Astrocyte of the spinal cord (primary cell): ENCODE measurements around the gene SELENOW.
"Not testable (repeated sequence)": the region's sequence is repeated elsewhere in the genome, so short reads cannot be mapped to it uniquely, and the experiment has no call there.

Experiments used
- DNase-seq: peaks from one replicate; pipeline ENCODE4 v3.0.0; 2011; ENCODE audit warnings: low read depth, low spot score
- H3K4me3 ChIP-seq: 2 replicates; pipeline ENCODE4 v1.5.1; 2011; ENCODE audit warnings: low read depth, mild to moderate bottlenecking, low read length, moderate library complexity
- in situ Hi-C: cut with HindIII; loops from 2 replicates; pipeline ENCODE4 v1.10.0; 2017; ENCODE audit warnings: low sequenced_read_pairs
- TF ChIP-seq, protein P1 (sequence below): IDR thresholded peaks from 2 replicates; pipeline ENCODE4 v1.5.1; 2012; ENCODE audit warnings: low read depth, mild to moderate bottlenecking, low read length, inconsistent platforms

SELENOW gene

DNA sequence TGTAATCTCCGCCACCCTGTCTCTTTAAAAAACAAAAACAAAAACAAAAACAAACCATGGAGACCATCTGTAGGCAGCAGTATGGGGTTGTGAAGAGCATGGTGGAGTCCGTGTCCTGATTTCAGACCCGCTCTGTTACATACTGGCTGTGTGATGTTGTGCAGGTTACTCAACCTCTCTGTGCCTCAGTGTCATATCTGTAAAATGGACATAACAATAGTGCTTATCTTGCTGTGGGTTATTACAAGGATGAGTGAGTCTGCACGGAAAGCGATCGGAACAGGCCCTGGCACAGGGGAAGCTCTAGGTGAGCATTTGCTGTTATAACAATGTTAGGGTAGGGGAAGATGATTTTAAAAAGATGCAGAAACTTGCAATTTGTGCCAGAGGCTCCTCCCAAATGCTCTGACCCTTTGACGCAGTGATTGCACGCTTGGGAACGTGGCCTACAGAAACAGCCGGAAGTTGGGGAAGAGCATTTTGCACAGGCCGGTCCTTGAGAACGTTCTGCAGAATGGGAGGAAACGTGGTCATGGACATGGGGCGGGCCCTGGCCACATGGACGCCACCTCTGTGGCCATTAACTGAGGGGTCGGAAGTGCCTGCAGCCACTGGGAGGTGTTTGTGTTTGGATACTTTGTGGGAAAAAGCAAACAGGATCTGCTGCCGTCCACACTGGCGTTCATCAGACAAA is 15.7 kb upstream of the SELENOW start:
- DNase-seq: no peak
- H3K4me3 ChIP-seq: no peak overlapping the region
- TF ChIP-seq, protein P1, sequence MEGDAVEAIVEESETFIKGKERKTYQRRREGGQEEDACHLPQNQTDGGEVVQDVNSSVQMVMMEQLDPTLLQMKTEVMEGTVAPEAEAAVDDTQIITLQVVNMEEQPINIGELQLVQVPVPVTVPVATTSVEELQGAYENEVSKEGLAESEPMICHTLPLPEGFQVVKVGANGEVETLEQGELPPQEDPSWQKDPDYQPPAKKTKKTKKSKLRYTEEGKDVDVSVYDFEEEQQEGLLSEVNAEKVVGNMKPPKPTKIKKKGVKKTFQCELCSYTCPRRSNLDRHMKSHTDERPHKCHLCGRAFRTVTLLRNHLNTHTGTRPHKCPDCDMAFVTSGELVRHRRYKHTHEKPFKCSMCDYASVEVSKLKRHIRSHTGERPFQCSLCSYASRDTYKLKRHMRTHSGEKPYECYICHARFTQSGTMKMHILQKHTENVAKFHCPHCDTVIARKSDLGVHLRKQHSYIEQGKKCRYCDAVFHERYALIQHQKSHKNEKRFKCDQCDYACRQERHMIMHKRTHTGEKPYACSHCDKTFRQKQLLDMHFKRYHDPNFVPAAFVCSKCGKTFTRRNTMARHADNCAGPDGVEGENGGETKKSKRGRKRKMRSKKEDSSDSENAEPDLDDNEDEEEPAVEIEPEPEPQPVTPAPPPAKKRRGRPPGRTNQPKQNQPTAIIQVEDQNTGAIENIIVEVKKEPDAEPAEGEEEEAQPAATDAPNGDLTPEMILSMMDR: no peak
- in situ Hi-C loops: no loop called here

DNA sequence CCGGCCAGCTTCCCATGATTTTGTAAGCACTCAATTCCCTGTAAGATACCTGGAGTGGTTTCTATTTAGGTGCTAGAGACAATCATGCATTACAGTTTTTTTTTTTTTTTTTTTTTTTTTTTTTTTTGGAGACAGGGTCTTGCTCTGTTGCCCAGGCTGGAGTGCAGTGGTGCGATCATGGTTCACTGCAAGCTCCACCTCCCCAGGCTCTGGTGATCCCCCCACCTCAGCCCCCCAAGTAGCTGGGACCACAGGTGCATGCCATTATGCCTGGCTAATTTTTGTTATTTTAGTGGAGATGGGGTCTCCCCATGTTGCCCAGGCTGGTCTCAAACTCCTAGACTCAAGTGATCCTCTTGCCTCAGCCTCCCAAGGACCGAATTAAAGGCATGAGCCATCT is 13.8 kb upstream of the SELENOW start:
- DNase-seq, in situ Hi-C loops: not testable (repeated sequence)

DNA sequence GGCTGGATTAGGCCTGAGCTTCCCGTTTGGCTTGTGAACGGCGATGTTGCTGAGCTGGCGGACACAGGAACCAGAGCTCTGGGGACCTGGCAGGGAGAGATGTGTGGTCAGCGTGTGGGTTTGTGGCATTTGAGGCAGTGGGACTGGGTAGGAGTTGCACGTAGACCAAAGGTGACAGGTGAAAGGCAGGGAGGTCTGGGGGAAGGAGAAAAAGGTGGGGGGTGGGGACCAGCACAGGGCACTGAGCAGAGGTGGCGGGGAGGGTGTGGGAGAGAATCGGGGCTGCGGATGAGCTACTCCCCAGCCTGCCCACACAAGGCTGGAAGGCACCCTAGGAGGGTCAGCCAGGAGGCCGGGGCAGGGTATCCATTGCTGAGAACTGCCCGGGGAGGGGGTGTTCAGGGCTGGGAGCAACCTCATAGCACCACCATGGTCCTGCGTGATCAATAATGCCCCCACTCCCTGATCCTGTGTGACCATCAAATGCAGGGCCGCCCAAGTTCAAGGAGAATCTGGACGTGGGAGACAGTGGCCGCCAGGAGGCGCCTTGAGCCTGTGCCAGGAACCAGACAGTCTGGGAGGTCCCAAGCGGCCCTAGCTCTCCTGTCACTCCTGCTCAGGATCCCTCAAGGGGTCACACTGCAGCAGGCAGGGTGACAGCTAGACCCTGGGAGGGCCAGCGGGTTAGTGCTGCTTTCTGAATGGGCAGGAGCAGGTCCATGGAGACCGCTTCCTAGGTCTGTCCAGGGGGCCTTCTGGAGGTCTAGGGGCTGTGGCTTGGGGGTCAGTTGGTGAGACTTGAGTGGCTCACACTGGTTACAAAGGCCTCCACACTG is 12.8 kb upstream of the SELENOW start:
- in situ Hi-C loops: no loop called here
- TF ChIP-seq, protein P1: peak; percentile 83
- no peak for DNase-seq
- H3K4me3 ChIP-seq: no peak overlapping the region

More for the DNA sequence above, 13.8 kb upstream of the SELENOW start:
- H3K4me3 ChIP-seq: not testable (repeated sequence)

DNA sequence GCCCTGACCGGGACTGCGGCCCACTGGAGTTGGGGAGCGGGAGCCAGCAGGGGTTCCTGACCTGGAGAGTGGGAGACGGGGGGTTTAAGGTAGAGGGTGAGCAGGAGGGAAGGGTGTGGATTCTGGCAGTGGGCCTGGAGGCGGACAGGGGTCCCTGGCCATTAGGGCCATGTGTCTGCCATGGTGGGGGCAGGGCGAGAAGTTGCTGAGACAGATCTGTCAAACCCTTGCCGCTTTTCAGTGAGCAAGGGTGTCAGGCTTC is 12.2 kb upstream of the SELENOW start:
- H3K4me3 ChIP-seq: no peak overlapping the region
- TF ChIP-seq, protein P1: no peak
- in situ Hi-C loops: no loop called here
- DNase-seq: no peak

DNA sequence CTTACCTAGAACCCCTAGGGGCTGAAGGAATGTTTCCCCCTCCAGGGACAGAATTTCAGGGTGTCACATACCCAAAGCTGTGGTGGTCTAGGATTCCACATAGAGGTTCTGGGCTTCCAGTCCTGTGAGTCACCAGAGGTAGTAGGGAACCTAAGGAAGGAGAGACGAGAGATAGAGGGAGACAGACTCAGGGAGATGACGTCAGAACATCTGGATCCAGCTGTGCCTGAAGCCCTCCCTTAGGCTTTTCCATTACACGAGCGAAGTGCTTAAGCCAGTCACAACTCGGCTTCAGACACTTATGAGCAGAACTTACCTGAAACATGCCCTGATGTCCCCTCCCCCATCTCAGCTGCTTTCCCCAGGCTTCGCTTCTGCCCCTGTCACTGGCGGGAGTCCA is 11.8 kb upstream of the SELENOW start:
- TF ChIP-seq, protein P1: no peak
- in situ Hi-C loops: no loop called here
- no peak for DNase-seq
- no peak overlapping the region for H3K4me3 ChIP-seq

DNA sequence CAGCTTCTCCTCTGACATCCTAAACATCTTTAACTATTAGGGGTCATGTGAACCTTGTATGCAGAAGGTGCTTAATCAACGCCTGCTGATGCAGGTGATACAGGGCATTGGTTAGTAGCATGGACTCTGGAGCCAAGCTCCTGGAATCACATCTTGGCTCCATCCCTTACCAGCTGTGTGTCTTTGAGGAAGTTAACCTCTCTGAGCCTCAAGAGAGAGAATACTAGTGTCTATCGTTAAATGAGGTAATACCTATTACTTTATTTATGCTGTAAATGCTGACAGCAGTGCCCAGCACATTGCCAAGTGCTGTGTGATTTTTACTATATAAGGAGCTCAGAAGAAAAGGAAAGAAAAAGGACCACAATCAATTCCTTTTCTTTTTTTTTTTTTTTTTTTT is 11.2 kb upstream of the SELENOW start:
- no peak overlapping the region for H3K4me3 ChIP-seq
- in situ Hi-C loops: no loop called here
- no peak for DNase-seq
- TF ChIP-seq, protein P1: no peak

DNA sequence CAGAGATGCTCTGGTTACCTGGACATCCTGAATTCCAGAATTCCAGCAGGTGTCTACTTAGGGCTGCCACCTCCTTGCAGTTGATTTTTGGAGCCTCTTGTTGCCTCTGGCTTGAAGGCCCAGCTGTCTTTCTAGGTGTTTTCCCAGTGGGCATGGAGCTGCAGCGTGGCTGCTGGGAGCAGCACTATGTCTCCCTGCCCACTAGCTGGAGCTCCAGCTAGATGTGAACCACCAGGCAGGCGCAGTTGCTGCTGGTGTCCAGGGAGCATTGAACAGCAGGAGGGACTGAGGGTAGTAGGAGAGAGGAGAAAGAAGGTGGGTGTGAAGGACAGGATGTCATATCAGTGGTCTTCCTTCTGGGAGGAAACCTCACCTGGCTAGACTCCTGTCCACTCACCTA is 9.9 kb upstream of the SELENOW start:
- in situ Hi-C loops: no loop called here
- H3K4me3 ChIP-seq: no peak overlapping the region
- TF ChIP-seq, protein P1: no peak
- DNase-seq: no peak
